Head of caudate nucleus (tissue), 42 donors: Measurements from ENCODE around the gene OXCT1.
"Not testable (repeated sequence)": the region's sequence is repeated elsewhere in the genome, so short reads cannot be mapped to it uniquely, and the experiment has no call there.

Source experiments
- DNase-seq, 42 donors: peaks; one replicate each; pipeline versions ENCODE4 v3.0.0 to v3.0.0-alpha.2; 2020 to 2021; ENCODE audit warnings: mixed read lengths in 7 of 42
- intact Hi-C: fragments of 100-400 bp; cut with DNase I; formaldehyde crosslinking; loops from one replicate; pipeline ENCODE4 v1.15.0; 2022

OXCT1 gene

DNA sequence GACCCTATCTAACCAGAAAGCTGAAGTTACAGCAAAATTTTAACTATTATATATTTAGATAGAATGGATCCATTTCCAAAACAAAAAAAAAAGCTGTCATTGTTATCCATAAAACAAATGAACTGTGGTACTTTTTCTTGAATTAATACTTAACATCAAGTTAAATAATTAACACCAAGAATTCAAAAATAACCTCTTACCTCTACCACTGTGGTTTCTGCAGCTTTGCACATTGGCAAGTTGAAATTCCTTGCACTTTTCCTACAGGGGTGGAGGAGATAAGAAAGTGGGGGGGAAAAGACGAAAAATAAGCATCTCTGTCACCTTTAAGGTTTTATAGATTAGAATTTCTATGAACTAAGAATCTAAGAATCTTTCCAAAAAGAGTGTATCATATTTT is 30.0 kb downstream of the OXCT1 start:
- no peak for DNase-seq
- intact Hi-C loops = loop anchor here (10.0 kb wide), 1 partner anchor 575 kb away; no protein-coding TSS in a partner anchor

- DNase-seq = no peak
- intact Hi-C loops = no loop called here
Observed at GRCh38 chr5:41837793-41838192, 32.4 kb downstream of the OXCT1 start.

GRCh38 chr5:41835645-41836044 is 34.6 kb downstream of the OXCT1 start:
- intact Hi-C loops = no loop called here
- DNase-seq = peak in 40 of 42 donors; percentile 33 to 85 (median 62)

GRCh38 chr5:41834506-41834905 is 35.7 kb downstream of the OXCT1 start:
- intact Hi-C loops = no loop called here
- DNase-seq = no peak

DNA sequence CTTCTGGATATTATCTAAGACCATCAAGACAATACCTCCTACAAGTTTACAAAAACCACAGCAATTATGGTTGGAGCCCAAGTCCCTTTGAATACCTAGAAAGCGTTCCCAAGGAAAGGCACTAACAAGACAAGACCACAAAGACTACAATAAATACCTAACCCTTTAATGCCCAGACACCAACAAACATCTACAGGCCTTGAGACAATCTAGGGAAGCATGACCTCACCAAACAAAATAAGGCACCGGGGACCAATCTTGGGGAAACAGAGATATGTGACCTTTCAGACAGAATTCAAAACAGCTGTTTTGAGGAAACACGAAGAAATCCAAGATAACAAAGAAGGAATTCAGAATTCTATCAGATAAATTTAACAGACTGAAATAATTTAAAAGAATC is 37.8 kb downstream of the OXCT1 start:
- intact Hi-C loops = no loop called here
- DNase-seq = no peak

DNA sequence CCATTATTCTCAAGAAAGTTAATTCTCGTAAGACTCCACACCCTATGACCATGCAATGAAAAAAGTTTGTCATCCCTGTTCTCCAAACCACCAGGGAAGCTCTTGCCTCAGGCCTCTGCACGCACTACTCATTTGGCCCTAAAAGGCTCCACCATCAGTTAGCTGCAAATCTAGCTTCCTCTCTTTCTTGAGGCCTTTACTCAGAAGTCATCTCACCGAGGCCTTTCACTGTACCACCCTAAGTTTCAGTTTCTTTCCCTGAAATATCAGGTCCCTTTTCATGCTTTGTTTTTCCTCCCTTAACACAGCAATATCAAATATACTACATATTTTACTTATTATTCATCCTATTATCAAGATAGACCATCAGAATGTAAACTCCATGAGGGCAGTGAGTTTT is 39.1 kb downstream of the OXCT1 start:
- DNase-seq = no peak
- intact Hi-C loops = no loop called here

GRCh38 chr5:41827792-41828191 is 42.4 kb downstream of the OXCT1 start:
- DNase-seq = no peak
- intact Hi-C loops = no loop called here

GRCh38 chr5:41822036-41822435 is 48.2 kb downstream of the OXCT1 start:
- DNase-seq = no peak
- intact Hi-C loops = no loop called here

- DNase-seq = no peak
- intact Hi-C loops = no loop called here
Observed at GRCh38 chr5:41821051-41821450, 49.2 kb downstream of the OXCT1 start.

DNA sequence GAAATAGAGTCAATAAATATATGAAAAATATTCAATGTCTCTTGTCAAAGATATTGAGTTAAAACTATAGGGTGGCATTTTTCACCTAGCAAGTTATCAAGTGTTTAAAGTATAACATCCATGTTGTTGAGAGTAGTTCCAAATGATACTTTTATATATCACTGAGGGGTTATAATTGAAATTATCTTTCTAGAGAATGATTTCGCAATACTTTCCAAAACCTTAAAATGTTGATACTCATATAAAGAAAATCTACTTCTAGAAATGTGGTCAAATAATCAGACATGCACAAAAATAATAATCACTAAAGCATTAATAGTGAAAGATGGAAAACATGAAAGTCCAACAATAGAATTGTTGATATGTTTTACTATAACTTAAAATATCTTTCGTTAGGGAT is 50.1 kb downstream of the OXCT1 start:
- intact Hi-C loops = no loop called here
- no peak for DNase-seq

DNA sequence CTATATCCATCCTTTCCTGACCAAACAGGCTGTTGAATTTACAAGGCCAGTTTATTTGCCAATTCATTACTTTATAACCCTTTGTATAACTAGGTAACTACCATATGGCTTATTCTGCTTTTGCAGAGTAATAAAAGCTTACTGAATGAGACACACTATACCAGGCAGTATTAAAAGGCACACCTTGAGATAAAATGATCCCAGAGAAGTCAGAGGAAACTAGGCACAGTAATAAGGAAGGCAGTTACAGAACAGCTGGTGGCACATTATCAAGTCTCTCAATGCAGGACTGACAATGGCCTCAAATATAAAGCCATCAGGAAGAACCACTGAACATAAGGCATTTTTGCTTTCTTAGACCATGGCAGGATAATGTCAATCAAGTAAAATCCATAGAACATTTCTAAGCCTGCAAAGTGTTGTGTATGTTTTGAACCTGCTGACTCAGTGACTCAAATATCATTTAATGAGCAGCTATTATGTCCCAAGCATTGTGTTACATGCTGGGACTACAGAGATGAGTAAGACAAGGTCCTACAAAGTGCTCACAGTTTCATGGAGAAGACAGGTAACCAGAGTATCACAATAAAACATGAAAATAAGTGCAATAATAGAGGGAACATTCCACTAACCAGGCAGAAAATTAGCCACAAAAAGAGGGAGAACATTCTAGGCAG is 52.5 kb downstream of the OXCT1 start:
- DNase-seq = no peak
- intact Hi-C loops = no loop called here

- intact Hi-C loops = no loop called here
- DNase-seq = no peak
Observed at GRCh38 chr5:41815663-41816229, 54.5 kb downstream of the OXCT1 start.

DNA sequence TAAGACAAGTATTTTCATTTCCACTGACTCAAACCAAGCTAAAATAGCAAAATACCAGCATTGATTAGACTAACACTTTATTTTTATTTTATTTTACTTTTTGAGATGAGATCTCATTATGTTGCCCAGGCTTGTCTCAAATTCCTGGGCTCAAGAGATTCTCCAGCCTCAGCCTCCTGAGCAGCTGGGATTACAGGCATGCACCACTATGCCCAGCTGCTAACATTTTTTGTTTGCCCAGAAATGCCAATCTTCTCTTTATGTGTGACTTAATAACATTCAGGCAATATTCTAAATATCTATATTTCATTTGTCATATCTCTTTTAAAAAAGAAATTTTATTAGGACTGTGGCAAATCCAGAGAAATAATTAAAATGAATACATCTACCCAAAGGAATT is 55.0 kb downstream of the OXCT1 start:
- no peak for DNase-seq
- intact Hi-C loops = no loop called here

DNA sequence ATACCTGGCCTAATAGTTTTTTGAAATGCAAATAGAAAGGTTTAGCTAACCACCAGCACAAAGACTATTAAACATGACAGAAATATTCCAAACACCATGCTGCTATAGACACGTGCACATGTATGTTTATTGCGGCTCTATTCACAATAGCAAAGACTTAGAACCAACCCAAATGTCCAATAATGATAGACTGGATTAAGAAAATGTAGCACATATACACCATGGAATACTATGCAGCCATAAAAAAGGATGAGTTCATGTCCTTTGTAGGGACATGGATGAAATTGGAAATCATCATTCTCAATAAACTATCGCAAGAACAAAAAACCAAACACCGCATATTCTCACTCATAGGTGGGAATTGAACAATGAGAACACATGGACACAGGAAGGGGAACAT is 55.9 kb downstream of the OXCT1 start:
- intact Hi-C loops, DNase-seq: not testable (repeated sequence)

DNA sequence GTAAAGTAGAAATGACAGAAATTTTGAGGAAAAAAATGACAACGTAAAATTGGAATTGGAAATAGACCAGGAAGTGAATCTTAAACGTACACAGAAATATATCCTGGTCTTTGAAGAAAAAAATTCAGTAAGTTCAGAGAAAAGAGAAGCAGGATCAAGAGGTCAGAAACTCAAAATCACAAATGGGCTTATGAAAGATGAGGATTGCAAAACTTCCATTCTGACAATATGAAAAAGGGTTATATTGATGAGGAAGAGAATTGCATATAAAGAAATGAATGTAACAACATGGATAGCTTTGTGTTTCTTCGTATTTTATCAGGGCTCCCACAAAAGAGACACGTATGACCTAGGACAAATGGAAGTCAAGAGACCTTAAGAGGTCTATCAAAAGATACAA is 58.1 kb downstream of the OXCT1 start:
- DNase-seq = no peak
- intact Hi-C loops = no loop called here

- no peak for DNase-seq
- intact Hi-C loops = no loop called here
Observed at GRCh38 chr5:41809128-41809527, 61.1 kb downstream of the OXCT1 start.

- DNase-seq = no peak
- intact Hi-C loops = no loop called here
Observed at GRCh38 chr5:41808294-41808693, 61.9 kb downstream of the OXCT1 start.

DNA sequence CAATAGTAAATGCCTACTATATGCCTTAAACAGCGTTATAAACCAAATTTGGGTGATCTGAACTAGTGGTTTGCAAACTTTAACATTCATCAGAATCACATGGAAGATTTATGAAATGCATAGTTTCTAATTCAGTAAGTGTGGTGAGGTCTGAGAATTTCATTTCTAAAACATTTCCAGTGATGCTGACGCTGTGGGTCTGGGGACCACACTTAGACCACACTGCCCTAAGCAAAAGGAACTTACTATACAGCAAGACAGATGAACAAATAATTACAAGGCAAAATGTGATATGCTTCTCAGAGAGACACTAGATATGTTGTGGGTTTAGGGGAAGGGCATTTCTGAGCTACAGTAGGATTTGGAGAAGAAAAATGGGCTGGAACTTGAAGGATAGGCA is 72.6 kb downstream of the OXCT1 start:
- intact Hi-C loops = no loop called here
- no peak for DNase-seq

DNA sequence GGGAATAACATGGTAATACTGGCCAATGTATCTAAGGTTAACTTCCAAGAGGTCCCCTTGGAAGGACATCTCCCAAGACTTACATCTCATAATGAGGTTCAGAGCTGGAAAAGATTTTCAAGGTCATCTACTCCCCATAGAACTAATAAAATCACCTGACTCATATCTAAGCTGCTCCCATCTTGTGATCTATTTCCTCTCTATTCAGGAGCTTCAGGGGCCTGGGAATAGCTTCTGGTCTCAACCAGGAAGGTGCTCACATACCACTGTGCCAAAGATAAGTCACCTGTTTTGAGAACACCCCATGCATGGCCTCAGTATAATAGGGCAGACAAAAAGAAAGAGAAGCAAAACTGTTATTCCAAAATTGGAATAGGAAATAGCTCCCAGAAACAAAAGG is 74.2 kb downstream of the OXCT1 start:
- DNase-seq = no peak
- intact Hi-C loops = no loop called here

- intact Hi-C loops = no loop called here
- DNase-seq = no peak
Observed at GRCh38 chr5:41795125-41795524, 75.1 kb downstream of the OXCT1 start.

DNA sequence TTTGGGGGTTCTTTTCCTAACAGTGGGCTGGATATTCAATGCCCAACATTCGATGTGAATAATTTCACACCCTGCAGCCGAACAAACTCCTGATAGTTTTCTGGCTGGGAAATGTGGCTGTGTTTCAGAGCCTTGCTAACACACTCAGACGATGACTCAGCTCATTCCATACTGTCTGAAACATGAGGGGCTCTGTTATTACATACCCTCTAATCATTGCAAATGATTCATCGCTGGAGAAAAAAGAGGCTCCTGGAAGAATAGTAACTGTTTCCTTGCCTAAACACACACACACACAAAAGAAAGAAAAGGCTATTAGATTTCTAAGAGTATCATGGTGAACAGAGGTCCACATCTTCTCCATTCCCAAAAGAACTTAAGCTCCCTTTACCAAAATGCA is 75.8 kb downstream of the OXCT1 start:
- intact Hi-C loops = no loop called here
- peak in 14 of 42 donors; percentile 3 to 71 (median 18) for DNase-seq
